ENCODE measurements around the gene THRB.

DNA sequence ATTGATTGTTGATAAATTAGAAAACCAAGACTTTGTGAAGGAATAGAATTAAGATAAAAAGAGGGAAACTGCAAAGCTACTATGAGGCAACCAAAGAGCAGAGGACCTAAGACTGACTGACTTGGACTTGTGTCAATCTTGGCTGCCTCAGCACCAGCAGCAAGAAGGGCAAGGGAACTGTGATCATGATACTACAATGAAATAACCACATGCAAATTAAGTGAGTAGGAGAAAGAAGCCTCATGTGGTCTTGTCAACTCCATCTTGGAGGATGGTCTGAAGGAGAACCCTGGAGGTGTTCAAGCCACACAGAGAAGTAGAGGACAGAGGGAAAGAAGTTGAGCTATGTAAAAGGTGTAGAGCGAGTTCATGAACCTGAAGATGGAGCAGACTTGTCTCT lies 47.3 kb upstream of the THRB start:
- TF ChIP-seq, protein P1, sequence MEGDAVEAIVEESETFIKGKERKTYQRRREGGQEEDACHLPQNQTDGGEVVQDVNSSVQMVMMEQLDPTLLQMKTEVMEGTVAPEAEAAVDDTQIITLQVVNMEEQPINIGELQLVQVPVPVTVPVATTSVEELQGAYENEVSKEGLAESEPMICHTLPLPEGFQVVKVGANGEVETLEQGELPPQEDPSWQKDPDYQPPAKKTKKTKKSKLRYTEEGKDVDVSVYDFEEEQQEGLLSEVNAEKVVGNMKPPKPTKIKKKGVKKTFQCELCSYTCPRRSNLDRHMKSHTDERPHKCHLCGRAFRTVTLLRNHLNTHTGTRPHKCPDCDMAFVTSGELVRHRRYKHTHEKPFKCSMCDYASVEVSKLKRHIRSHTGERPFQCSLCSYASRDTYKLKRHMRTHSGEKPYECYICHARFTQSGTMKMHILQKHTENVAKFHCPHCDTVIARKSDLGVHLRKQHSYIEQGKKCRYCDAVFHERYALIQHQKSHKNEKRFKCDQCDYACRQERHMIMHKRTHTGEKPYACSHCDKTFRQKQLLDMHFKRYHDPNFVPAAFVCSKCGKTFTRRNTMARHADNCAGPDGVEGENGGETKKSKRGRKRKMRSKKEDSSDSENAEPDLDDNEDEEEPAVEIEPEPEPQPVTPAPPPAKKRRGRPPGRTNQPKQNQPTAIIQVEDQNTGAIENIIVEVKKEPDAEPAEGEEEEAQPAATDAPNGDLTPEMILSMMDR (IDR thresholded peaks at IDR 0.05) = no peak
- TF ChIP-seq POLR2A (IDR thresholded peaks at IDR 0.05) = no peak

Measured in heart left ventricle (tissue), 13 donors.